ENCODE results near the gene LCN1. TPM values are rescaled to one million over a fixed set of nuclear protein-coding genes. Genes with fewer than 3 reads are reported as not detected.

LCN1 gene
- polyA plus RNA-seq, 1 donor from 2014 or later, result not detected

GRCh38 chr9:135552021-135552697 lies 30.9 kb downstream of the LCN1 start:
- H3K9me3 ChIP-seq (ENCODE audit: low read length), result no peaks in the 10 kb centered on the region
- no peaks in the 10 kb centered on the region for H3K36me3 ChIP-seq (ENCODE audit: insufficient read depth, low read length)
- H3K27me3 ChIP-seq (ENCODE audit: insufficient read depth, low read depth, low read length), result no peaks in the 10 kb centered on the region
- H4K20me1 ChIP-seq (ENCODE audit: insufficient read depth), result no peaks in the 10 kb centered on the region
- no peak overlapping the region for H3K4me2 ChIP-seq (ENCODE audit: low read length)
- no peaks in the 10 kb centered on the region for H3F3A ChIP-seq (ENCODE audit: insufficient read depth, low read length, poor library complexity, severe bottlenecking)
- H3K27ac ChIP-seq (ENCODE audit: low read length), result no peak overlapping the region
- H2AFZ ChIP-seq (ENCODE audit: low read depth, low read length), result no peak overlapping the region
- no peak for TF ChIP-seq SMC3 (conservative IDR thresholded peaks at IDR 0.05; ENCODE audit: poor library complexity)
- TF ChIP-seq MXI1 (conservative IDR thresholded peaks at IDR 0.05; ENCODE audit: poor library complexity, severe bottlenecking), result no peak
- no peak for TF ChIP-seq RAD21 (conservative IDR thresholded peaks at IDR 0.05)
- no peak for TF ChIP-seq CTCF (IDR thresholded peaks at IDR 0.05; ENCODE audit: poor library complexity, severe bottlenecking)
- no peak for TF ChIP-seq EP300 (conservative IDR thresholded peaks at IDR 0.05; ENCODE audit: poor library complexity, severe bottlenecking)
- H3K9me2 ChIP-seq (ENCODE audit: insufficient read depth, low read length), result no peaks in the 10 kb centered on the region
- H3K4me3 ChIP-seq (ENCODE audit: low read length), result no peak overlapping the region
- no peaks in the 10 kb centered on the region for H3K79me2 ChIP-seq (replicated peaks; ENCODE audit: insufficient read depth, low read length)
- H3K9ac ChIP-seq (ENCODE audit: low read length), result no peak overlapping the region

- no peak overlapping the region for H3K4me2 ChIP-seq (ENCODE audit: low read length)
- H3K4me3 ChIP-seq (ENCODE audit: low read length), result no peak overlapping the region
- H4K20me1 ChIP-seq (ENCODE audit: insufficient read depth), result no peaks in the 10 kb centered on the region
- no peaks in the 10 kb centered on the region for H3K27me3 ChIP-seq (ENCODE audit: insufficient read depth, low read depth, low read length)
- no peaks in the 10 kb centered on the region for H3K9me2 ChIP-seq (ENCODE audit: insufficient read depth, low read length)
- no peaks in the 10 kb centered on the region for H3K9me3 ChIP-seq (ENCODE audit: low read length)
- no peak overlapping the region for H2AFZ ChIP-seq (ENCODE audit: low read depth, low read length)
- no peaks in the 10 kb centered on the region for H3K79me2 ChIP-seq (replicated peaks; ENCODE audit: insufficient read depth, low read length)
- TF ChIP-seq EP300 (conservative IDR thresholded peaks at IDR 0.05; ENCODE audit: poor library complexity, severe bottlenecking) (no peak), MXI1 (conservative IDR thresholded peaks at IDR 0.05; ENCODE audit: poor library complexity, severe bottlenecking) (no peak), CTCF (IDR thresholded peaks at IDR 0.05; ENCODE audit: poor library complexity, severe bottlenecking) (no peak), RAD21 (conservative IDR thresholded peaks at IDR 0.05) (no peak), SMC3 (conservative IDR thresholded peaks at IDR 0.05; ENCODE audit: poor library complexity) (no peak), EZH2 (IDR thresholded peaks at IDR 0.05; ENCODE audit: borderline replicate concordance, insufficient read depth, low read length, poor library complexity, severe bottlenecking) (no peak), REST (IDR thresholded peaks at IDR 0.05; ENCODE audit: borderline replicate concordance) (no peak), TAF1 (IDR thresholded peaks at IDR 0.05; ENCODE audit: low read depth) (no peak), POLR2AphosphoS5 (IDR thresholded peaks at IDR 0.05) (no peak)
- no peaks in the 10 kb centered on the region for H3F3A ChIP-seq (ENCODE audit: insufficient read depth, low read length, poor library complexity, severe bottlenecking)
- H3K9ac ChIP-seq (ENCODE audit: low read length), result no peak overlapping the region
- no peaks in the 10 kb centered on the region for H3K36me3 ChIP-seq (ENCODE audit: insufficient read depth, low read length)
- no peak overlapping the region for H3K27ac ChIP-seq (ENCODE audit: low read length)
These were observed 31.5 kb downstream of the LCN1 start for GRCh38 chr9:135552698-135553171.

Data from neural cell (in vitro differentiated cells).